ENCODE results near the gene EIF1.
"Not testable (repeated sequence)": the region's sequence is repeated elsewhere in the genome, so short reads cannot be mapped to it uniquely, and the experiment has no call there.

EIF1 gene

GRCh38 chr17:41665566-41666236 lies 23.0 kb upstream of the EIF1 start:
- Histone ChIP-seq H3K4me1 (ENCODE audit: control insufficient read depth, insufficient read depth, low read length, poor library complexity, severe bottlenecking) (peaks cover 18% of the 10 kb centered on the region), H3K36me3 (ENCODE audit: control insufficient read depth, insufficient read depth, low read length) (no peaks in the 10 kb centered on the region), H3K9me3 (ENCODE audit: control insufficient read depth, low read length) (no peaks in the 10 kb centered on the region), H3K27ac (ENCODE audit: insufficient read depth, low read length, poor library complexity, severe bottlenecking) (peak overlapping the region; percentile 99), H3K27me3 (replicated peaks; ENCODE audit: control insufficient read depth, insufficient read depth, low read length, poor library complexity, severe bottlenecking) (no peaks in the 10 kb centered on the region), H3K4me3 (ENCODE audit: insufficient read depth, low read depth, low read length, poor library complexity, severe bottlenecking) (peak overlapping the region; percentile 63)
- DNase-seq, result peak; percentile 78 to 83 (median 79)

- Histone ChIP-seq H3K4me3 (ENCODE audit: insufficient read depth, low read depth, low read length, poor library complexity, severe bottlenecking) (peak overlapping the region; percentile 63), H3K27me3 (replicated peaks; ENCODE audit: control insufficient read depth, insufficient read depth, low read length, poor library complexity, severe bottlenecking) (no peaks in the 10 kb centered on the region), H3K4me1 (ENCODE audit: control insufficient read depth, insufficient read depth, low read length, poor library complexity, severe bottlenecking) (peaks cover 18% of the 10 kb centered on the region), H3K27ac (ENCODE audit: insufficient read depth, low read length, poor library complexity, severe bottlenecking) (peak overlapping the region; percentile 99), H3K36me3 (ENCODE audit: control insufficient read depth, insufficient read depth, low read length) (no peaks in the 10 kb centered on the region), H3K9me3 (ENCODE audit: control insufficient read depth, low read length) (no peaks in the 10 kb centered on the region)
- peak; percentile 73 to 83 (median 76) for DNase-seq
These were observed 22.4 kb upstream of the EIF1 start for GRCh38 chr17:41666237-41666641.

GRCh38 chr17:41666708-41667279 lies 21.9 kb upstream of the EIF1 start:
- peak; percentile 67 to 79 (median 69) for DNase-seq
- Histone ChIP-seq H3K4me3 (ENCODE audit: insufficient read depth, low read depth, low read length, poor library complexity, severe bottlenecking) (peak overlapping the region; percentile 63), H3K36me3 (ENCODE audit: control insufficient read depth, insufficient read depth, low read length) (no peaks in the 10 kb centered on the region), H3K27ac (ENCODE audit: insufficient read depth, low read length, poor library complexity, severe bottlenecking) (peak overlapping the region; percentile 99), H3K4me1 (ENCODE audit: control insufficient read depth, insufficient read depth, low read length, poor library complexity, severe bottlenecking) (peaks cover 18% of the 10 kb centered on the region), H3K27me3 (replicated peaks; ENCODE audit: control insufficient read depth, insufficient read depth, low read length, poor library complexity, severe bottlenecking) (no peaks in the 10 kb centered on the region), H3K9me3 (ENCODE audit: control insufficient read depth, low read length) (no peaks in the 10 kb centered on the region)

GRCh38 chr17:41667280-41668041 lies 21.2 kb upstream of the EIF1 start:
- Histone ChIP-seq H3K4me3 (ENCODE audit: insufficient read depth, low read depth, low read length, poor library complexity, severe bottlenecking) (no peak overlapping the region), H3K27ac (ENCODE audit: insufficient read depth, low read length, poor library complexity, severe bottlenecking) (peak overlapping the region; percentile 99), H3K4me1 (ENCODE audit: control insufficient read depth, insufficient read depth, low read length, poor library complexity, severe bottlenecking) (peaks cover 18% of the 10 kb centered on the region), H3K9me3 (ENCODE audit: control insufficient read depth, low read length) (no peaks in the 10 kb centered on the region), H3K27me3 (replicated peaks; ENCODE audit: control insufficient read depth, insufficient read depth, low read length, poor library complexity, severe bottlenecking) (no peaks in the 10 kb centered on the region), H3K36me3 (ENCODE audit: control insufficient read depth, insufficient read depth, low read length) (no peaks in the 10 kb centered on the region)
- DNase-seq, result no peak

- no peak overlapping the region for H3K4me3 ChIP-seq (ENCODE audit: insufficient read depth, low read depth, low read length, poor library complexity, severe bottlenecking)
- H3K4me1 ChIP-seq (ENCODE audit: control insufficient read depth, insufficient read depth, low read length, poor library complexity, severe bottlenecking), result peaks cover 1% of the 10 kb centered on the region
- no peak overlapping the region for H3K27ac ChIP-seq (ENCODE audit: insufficient read depth, low read length, poor library complexity, severe bottlenecking)
- no peaks in the 10 kb centered on the region for H3K9me3 ChIP-seq (ENCODE audit: control insufficient read depth, low read length)
- no peak for DNase-seq
- no peaks in the 10 kb centered on the region for H3K36me3 ChIP-seq (ENCODE audit: control insufficient read depth, insufficient read depth, low read length)
- H3K27me3 ChIP-seq (replicated peaks; ENCODE audit: control insufficient read depth, insufficient read depth, low read length, poor library complexity, severe bottlenecking), result no peaks in the 10 kb centered on the region
These were observed 16.5 kb upstream of the EIF1 start for GRCh38 chr17:41672153-41672552.

DNA sequence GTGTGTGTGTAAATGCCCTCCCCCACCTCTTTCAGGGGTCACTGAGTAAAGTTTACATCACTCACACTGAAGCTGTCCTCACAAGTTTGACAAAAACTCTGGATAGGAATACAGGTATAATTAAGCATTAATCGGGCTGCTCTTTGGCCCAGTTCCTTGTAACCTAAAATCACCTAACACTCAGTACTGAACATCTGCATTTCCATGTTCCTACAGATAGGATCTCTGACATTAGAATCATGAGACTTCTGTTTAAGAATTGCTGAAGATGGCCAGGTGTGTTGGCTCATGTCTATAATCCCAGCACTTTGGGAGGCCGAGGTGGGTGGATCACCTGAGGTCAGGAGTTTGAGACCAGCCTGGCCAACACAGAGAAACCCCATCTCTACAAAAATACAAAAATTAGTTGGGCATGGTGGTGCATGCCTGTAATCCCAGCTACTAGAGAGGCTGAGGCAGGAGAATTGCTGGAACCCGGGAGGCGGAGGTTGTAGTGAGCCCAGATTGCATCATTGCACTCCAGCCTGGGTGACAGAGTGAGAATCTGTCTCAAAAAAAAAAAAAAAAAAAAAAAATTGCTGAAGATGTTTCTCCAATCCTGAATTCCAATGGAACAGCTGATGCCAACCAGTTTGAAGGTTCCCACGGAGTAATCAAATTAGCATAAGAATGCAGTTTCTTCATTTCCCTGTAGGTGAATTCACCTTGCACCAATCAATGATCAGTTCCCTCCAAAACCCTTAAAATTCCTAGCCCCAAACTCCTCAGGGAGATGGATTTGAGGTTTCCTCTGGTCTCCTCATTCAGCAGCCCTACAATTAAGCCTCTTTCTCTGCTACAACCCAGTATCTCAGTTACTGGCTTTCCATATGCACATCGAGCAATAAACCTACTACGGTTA lies 13.3 kb upstream of the EIF1 start:
- H3K4me3 ChIP-seq (ENCODE audit: insufficient read depth, low read depth, low read length, poor library complexity, severe bottlenecking); H3K27ac ChIP-seq (ENCODE audit: insufficient read depth, low read length, poor library complexity, severe bottlenecking); DNase-seq; H3K36me3 ChIP-seq (ENCODE audit: control insufficient read depth, insufficient read depth, low read length); H3K9me3 ChIP-seq (ENCODE audit: control insufficient read depth, low read length); H3K4me1 ChIP-seq (ENCODE audit: control insufficient read depth, insufficient read depth, low read length, poor library complexity, severe bottlenecking); H3K27me3 ChIP-seq (replicated peaks; ENCODE audit: control insufficient read depth, insufficient read depth, low read length, poor library complexity, severe bottlenecking): not testable (repeated sequence)

GRCh38 chr17:41676058-41676419 lies 12.6 kb upstream of the EIF1 start:
- Histone ChIP-seq H3K36me3 (ENCODE audit: control insufficient read depth, insufficient read depth, low read length) (no peaks in the 10 kb centered on the region), H3K9me3 (ENCODE audit: control insufficient read depth, low read length) (no peaks in the 10 kb centered on the region), H3K27me3 (replicated peaks; ENCODE audit: control insufficient read depth, insufficient read depth, low read length, poor library complexity, severe bottlenecking) (no peaks in the 10 kb centered on the region), H3K4me3 (ENCODE audit: insufficient read depth, low read depth, low read length, poor library complexity, severe bottlenecking) (no peak overlapping the region), H3K27ac (ENCODE audit: insufficient read depth, low read length, poor library complexity, severe bottlenecking) (no peak overlapping the region), H3K4me1 (ENCODE audit: control insufficient read depth, insufficient read depth, low read length, poor library complexity, severe bottlenecking) (peaks cover 4% of the 10 kb centered on the region)
- DNase-seq, result no peak

DNA sequence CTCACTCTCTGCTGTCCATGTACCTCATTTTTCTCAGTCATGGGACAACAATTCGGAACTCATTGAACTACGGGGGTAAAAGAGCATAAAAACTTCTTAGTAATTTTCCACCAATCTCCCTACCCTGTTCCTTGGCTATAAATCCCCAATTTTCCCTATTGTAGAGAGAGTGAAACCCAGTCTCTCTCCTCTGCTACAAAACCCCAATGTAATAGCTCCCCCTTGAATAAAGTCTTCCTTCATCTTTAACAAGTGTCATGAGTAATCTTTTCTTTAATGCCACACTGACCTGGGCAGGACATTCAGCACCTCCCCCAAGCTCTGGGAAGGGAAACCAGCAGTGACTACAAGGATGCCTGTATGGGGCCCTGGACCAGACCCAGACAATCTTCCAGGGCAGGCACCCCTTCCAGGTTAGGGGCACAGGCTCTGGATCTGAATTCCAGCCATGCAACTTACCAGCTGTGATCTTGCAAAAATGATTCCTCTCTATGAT lies 10.2 kb upstream of the EIF1 start:
- Histone ChIP-seq H3K36me3 (ENCODE audit: control insufficient read depth, insufficient read depth, low read length) (no peaks in the 10 kb centered on the region), H3K4me3 (ENCODE audit: insufficient read depth, low read depth, low read length, poor library complexity, severe bottlenecking) (peak overlapping the region; percentile 52), H3K4me1 (ENCODE audit: control insufficient read depth, insufficient read depth, low read length, poor library complexity, severe bottlenecking) (peaks cover 4% of the 10 kb centered on the region), H3K27ac (ENCODE audit: insufficient read depth, low read length, poor library complexity, severe bottlenecking) (peak overlapping the region; percentile 80), H3K9me3 (ENCODE audit: control insufficient read depth, low read length) (no peaks in the 10 kb centered on the region), H3K27me3 (replicated peaks; ENCODE audit: control insufficient read depth, insufficient read depth, low read length, poor library complexity, severe bottlenecking) (no peaks in the 10 kb centered on the region)
- DNase-seq, result no peak

DNA sequence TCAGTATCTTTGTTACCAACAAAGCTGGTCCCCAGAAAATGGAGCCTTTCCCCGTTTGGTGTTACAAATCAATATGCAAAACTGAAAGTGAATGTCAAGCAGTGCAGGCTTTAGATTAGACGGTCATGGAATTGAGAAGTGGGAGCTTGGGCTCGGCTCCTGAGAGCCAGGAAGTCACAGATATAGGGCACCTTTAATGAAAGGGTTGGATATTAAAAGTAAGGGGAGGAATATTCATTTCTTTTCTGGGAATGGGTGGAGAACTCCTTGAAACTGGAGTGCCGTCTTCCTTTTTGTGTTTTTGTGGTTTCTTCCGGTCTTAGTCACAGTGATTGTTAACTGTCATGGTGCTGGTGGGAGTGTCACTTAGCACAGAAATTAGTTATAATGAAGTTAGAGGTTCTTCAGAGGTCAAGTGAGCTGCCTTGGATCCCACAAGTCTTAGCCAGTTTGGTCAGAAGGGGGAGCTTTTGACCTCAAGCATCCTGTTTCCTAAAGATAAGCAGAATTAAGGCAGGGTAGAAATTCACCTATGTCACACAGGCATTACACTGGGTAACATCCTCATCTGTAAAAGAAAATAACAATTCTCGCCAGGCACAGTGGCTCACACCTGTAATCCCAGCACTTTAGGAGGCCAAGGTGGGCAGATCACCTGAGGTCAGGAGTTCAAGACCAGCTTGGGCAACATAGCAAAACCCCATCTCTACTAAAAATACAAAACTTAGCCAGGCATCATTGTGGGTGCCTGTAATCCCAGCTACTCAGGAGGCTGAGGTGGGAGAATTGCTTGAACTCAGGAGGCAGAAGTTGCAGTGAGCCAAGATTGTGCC lies 9.6 kb upstream of the EIF1 start:
- H3K36me3 ChIP-seq (ENCODE audit: control insufficient read depth, insufficient read depth, low read length), result no peaks in the 10 kb centered on the region
- H3K27ac ChIP-seq (ENCODE audit: insufficient read depth, low read length, poor library complexity, severe bottlenecking), result peak overlapping the region; percentile 80
- peak; percentile 41 to 58 (median 41) for DNase-seq
- H3K27me3 ChIP-seq (replicated peaks; ENCODE audit: control insufficient read depth, insufficient read depth, low read length, poor library complexity, severe bottlenecking), result no peaks in the 10 kb centered on the region
- H3K4me1 ChIP-seq (ENCODE audit: control insufficient read depth, insufficient read depth, low read length, poor library complexity, severe bottlenecking), result peaks cover 4% of the 10 kb centered on the region
- H3K9me3 ChIP-seq (ENCODE audit: control insufficient read depth, low read length), result no peaks in the 10 kb centered on the region
- peak overlapping the region; percentile 52 for H3K4me3 ChIP-seq (ENCODE audit: insufficient read depth, low read depth, low read length, poor library complexity, severe bottlenecking)
